ENCODE data around the gene RCHY1. TPM values are rescaled to one million over a fixed set of nuclear protein-coding genes. Genes with fewer than 3 reads are reported as not detected.
A peak's percentile ranks its signal among the peaks of the same experiment; 100 is the strongest.

Gene RCHY1
- total RNA-seq, 2 experiments from 2014 or later, result 33.1 to 33.3 TPM

DNA sequence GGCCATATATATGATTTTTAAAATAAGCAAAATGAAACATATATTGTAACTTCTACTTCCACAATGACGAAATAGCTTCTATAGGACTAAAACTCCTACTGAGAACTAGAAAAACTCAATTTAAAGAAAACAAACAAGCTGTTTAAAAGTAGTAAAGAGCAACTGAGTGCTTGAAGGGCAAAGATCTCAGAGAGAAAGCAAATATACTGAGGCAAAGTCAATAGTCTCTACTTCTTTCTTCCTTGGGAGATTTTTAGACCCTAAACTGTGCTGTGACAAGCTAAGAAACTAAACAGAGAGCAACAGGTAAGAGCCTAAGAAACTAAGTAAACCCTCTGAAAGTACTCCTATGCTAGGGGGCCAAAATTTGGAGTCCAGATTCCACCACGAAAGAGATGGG, 8.6 kb downstream of the RCHY1 start:
- Mint-ChIP-seq H3K4me1 (ENCODE audit: low read depth) (peaks cover 25% of the 10 kb centered on the region), H3K4me3 (no peak overlapping the region), H3K27ac (peak overlapping the region; percentile 46), H3K9me3 (no peaks in the 10 kb centered on the region), H3K36me3 (ENCODE audit: low read depth) (peaks cover 32% of the 10 kb centered on the region), H3K27me3 (no peaks in the 10 kb centered on the region)
- TF ChIP-seq, protein P1, sequence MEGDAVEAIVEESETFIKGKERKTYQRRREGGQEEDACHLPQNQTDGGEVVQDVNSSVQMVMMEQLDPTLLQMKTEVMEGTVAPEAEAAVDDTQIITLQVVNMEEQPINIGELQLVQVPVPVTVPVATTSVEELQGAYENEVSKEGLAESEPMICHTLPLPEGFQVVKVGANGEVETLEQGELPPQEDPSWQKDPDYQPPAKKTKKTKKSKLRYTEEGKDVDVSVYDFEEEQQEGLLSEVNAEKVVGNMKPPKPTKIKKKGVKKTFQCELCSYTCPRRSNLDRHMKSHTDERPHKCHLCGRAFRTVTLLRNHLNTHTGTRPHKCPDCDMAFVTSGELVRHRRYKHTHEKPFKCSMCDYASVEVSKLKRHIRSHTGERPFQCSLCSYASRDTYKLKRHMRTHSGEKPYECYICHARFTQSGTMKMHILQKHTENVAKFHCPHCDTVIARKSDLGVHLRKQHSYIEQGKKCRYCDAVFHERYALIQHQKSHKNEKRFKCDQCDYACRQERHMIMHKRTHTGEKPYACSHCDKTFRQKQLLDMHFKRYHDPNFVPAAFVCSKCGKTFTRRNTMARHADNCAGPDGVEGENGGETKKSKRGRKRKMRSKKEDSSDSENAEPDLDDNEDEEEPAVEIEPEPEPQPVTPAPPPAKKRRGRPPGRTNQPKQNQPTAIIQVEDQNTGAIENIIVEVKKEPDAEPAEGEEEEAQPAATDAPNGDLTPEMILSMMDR (IDR thresholded peaks at IDR 0.05), result no peak
- CTCF ChIA-PET, result interaction anchor here (1.0 to 1.3 kb wide), 2 partner anchors 8 to 219 kb away, joined by 3 to 6 read pairs; partner anchors contain the start of genes RCHY1, THAP6 and USO1
- ATAC-seq (no peak), DNase-seq (no peak)
- POLR2A ChIA-PET, result no interaction called here
- intact Hi-C loops (cut with micrococcal nuclease), result no loop called here

- no peaks in the 10 kb centered on the region for H3K27me3 Mint-ChIP-seq
- DNase-seq (no peak), ATAC-seq (no peak)
- intact Hi-C loops (cut with micrococcal nuclease), result no loop called here
- ChIA-PET CTCF (no interaction called here), POLR2A (interaction anchor here (1.3 kb wide), 1 partner anchor 12 kb away, joined by 3 read pairs; the partner anchor contains the start of genes RCHY1 and THAP6)
- H3K36me3 Mint-ChIP-seq (ENCODE audit: low read depth), result peaks cover 45% of the 10 kb centered on the region
- H3K27ac Mint-ChIP-seq, result no peak overlapping the region
- TF ChIP-seq, protein P1 (IDR thresholded peaks at IDR 0.05), result no peak
- no peak overlapping the region for H3K4me3 Mint-ChIP-seq
- H3K9me3 Mint-ChIP-seq, result peaks cover 4% of the 10 kb centered on the region
- H3K4me1 Mint-ChIP-seq (ENCODE audit: low read depth), result peaks cover 23% of the 10 kb centered on the region
Observed at GRCh38 chr4:75502671-75503070, 11.5 kb downstream of the RCHY1 start.

DNA sequence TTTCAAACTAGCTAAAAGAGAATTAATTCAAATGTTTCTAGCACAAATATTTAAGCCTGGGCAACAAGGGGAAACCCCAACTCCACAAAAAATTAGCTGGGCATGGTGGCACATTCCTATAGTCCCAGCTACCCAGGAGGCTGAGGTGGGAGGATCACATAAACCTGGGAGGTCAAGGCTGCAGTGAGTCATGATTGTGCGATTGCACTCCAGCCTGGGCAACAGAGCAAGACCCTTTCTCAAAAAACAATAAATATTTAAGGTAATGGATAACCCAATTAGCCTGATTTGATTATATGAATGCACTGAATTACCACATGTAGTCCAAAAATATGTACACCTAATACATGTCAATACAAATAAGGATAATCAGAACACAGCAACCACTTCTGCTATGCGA, 14.3 kb downstream of the RCHY1 start:
- H3K27me3 Mint-ChIP-seq, result no peaks in the 10 kb centered on the region
- H3K4me3 Mint-ChIP-seq, result no peak overlapping the region
- H3K9me3 Mint-ChIP-seq, result peaks cover 4% of the 10 kb centered on the region
- no peak overlapping the region for H3K27ac Mint-ChIP-seq
- H3K4me1 Mint-ChIP-seq (ENCODE audit: low read depth), result peaks cover 31% of the 10 kb centered on the region
- H3K36me3 Mint-ChIP-seq (ENCODE audit: low read depth), result peaks cover 41% of the 10 kb centered on the region
- intact Hi-C loops (cut with micrococcal nuclease), result no loop called here
- no peak for ATAC-seq
- TF ChIP-seq, protein P1 (IDR thresholded peaks at IDR 0.05), result no peak
- DNase-seq, result no peak
- ChIA-PET CTCF (interaction anchor here (1.0 to 2.5 kb wide), 2 partner anchors 15 to 16 kb away, joined by 3 to 10 read pairs; no protein-coding TSS in a partner anchor), POLR2A (interaction anchor here (1.0 to 1.8 kb wide), 2 partner anchors 13 to 15 kb away, joined by 4 to 5 read pairs; partner anchors contain the start of genes RCHY1 and THAP6)

DNA sequence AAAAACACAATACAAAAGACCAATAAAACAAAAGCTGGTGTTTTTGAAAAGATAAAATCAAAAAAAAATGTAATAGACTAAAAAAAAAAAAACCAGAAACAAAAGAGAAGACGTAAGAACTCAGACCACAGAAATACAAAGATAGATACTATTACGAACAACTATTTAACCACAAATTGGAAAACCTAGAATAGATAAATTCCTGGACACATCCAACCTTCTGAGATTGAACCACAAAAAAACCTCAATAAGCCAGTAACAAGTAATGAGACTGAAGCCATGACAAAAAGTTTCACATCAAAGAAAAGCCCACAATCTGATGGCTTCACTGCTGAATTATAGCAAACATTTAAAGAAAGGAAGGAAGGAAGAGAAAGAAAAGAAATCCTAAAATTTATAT, 16.2 kb downstream of the RCHY1 start:
- Mint-ChIP-seq H3K27me3 (no peaks in the 10 kb centered on the region), H3K27ac (no peak overlapping the region), H3K9me3 (peaks cover 4% of the 10 kb centered on the region), H3K4me1 (ENCODE audit: low read depth) (peaks cover 35% of the 10 kb centered on the region), H3K4me3 (no peak overlapping the region), H3K36me3 (ENCODE audit: low read depth) (peaks cover 43% of the 10 kb centered on the region)
- no peak for DNase-seq
- intact Hi-C loops (cut with micrococcal nuclease), result no loop called here
- POLR2A ChIA-PET, result no interaction called here
- no peak for ATAC-seq
- TF ChIP-seq, protein P1 (IDR thresholded peaks at IDR 0.05), result no peak
- CTCF ChIA-PET, result interaction anchor here (1.3 kb wide), 1 partner anchor 13 kb away, joined by 3 read pairs; no protein-coding TSS in a partner anchor

DNA sequence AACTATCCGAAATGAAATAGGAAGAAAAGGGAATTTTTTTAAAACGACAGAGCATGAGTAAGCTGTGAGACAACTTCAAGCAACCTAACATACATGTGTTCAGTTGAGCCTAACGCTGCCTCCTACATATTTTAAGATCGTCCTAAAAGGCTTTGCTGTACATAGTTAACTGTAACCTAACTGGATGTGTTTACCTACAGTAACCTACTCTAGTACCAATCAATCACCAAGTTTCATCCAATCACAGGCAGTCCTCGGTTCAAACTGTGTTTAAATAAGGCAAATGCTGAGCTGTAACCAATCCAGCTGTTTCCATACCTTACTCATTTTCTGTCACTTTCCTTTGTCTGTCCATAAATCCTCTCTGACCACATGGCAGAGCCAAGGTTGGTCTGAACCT, 17.1 kb downstream of the RCHY1 start:
- no peak for DNase-seq
- CTCF ChIA-PET, result interaction anchor here (1.3 kb wide), 1 partner anchor 12 kb away, joined by 3 read pairs; no protein-coding TSS in a partner anchor
- H3K9me3 Mint-ChIP-seq, result peaks cover 4% of the 10 kb centered on the region
- intact Hi-C loops (cut with micrococcal nuclease), result no loop called here
- peaks cover 35% of the 10 kb centered on the region for H3K4me1 Mint-ChIP-seq (ENCODE audit: low read depth)
- ATAC-seq, result no peak
- no peaks in the 10 kb centered on the region for H3K27me3 Mint-ChIP-seq
- POLR2A ChIA-PET, result no interaction called here
- TF ChIP-seq, protein P1 (IDR thresholded peaks at IDR 0.05), result no peak
- H3K4me3 Mint-ChIP-seq, result no peak overlapping the region
- no peak overlapping the region for H3K27ac Mint-ChIP-seq
- H3K36me3 Mint-ChIP-seq (ENCODE audit: low read depth), result peaks cover 39% of the 10 kb centered on the region
